GM12878 (cell line): ENCODE measurements around the gene SH2D7. TPM values are rescaled to one million over a fixed set of nuclear protein-coding genes. Genes with fewer than 3 reads are reported as not detected.

Experiments used
- ATAC-seq: fragments of 200-7000 bp; cut with Tn5 transposase; 3 replicates; pipeline ENCODE4 v1.9.1; 2020; ENCODE audit warnings: mild to moderate bottlenecking, moderate library complexity
- BruUV-seq: library from RNA; stranded (reverse); fragments of 400-500 nt; replicated peaks from 2 replicates; lab custom pipeline; 2021; lab: Mats Ljungman, UMichigan
- CTCF ChIA-PET: fragments of 300-600 bp; sonication (Branson Sonifier 250); formaldehyde crosslinking; extraction: SDS; loops from one replicate; lab custom pipeline; 2021; ENCODE audit warnings: inconsistent platforms; lab: Yijun Ruan, JAX
- POLR2A ChIA-PET: fragments of 350-600 bp; formaldehyde crosslinking; extraction: SDS; loops from one replicate; lab custom pipeline; 2021; ENCODE audit warnings: inconsistent platforms; lab: Charles Lee
- RAD21 ChIA-PET: fragments of 300-600 bp; sonication (Branson Sonifier 250); formaldehyde crosslinking; loops from one replicate; lab custom pipeline; 2023; ENCODE audit warnings: antibody characterized with exemption; ENCODE audit not compliant: unreplicated experiment; lab: Charles Lee
- SMC1A ChIA-PET: fragments of 300-600 bp; sonication (Branson Sonifier 250); formaldehyde crosslinking; loops from one replicate; lab custom pipeline; 2023; ENCODE audit not compliant: unreplicated experiment, uncharacterized antibody; lab: Charles Lee
- DNase-seq: peaks from one replicate; pipeline ENCODE4 v3.0.0-alpha.2; 2011; ENCODE audit warnings: low read depth, low spot score
- FAIRE-seq: peaks from 3 replicates; lab custom pipeline; 2011; peaks lifted over from hg19 to GRCh38; lab: Jason Lieb, UNC
- H2AFZ ChIP-seq: 2 replicates; pipeline ENCODE4 v1.6.0; 2011; ENCODE audit warnings: low read depth, low read length, control low read depth; ENCODE audit not compliant: control insufficient read depth
- H3K27ac ChIP-seq: 2 replicates; pipeline ENCODE4 v1.5.1; 2011; ENCODE audit warnings: control low read depth; ENCODE audit not compliant: control insufficient read depth, insufficient read depth
- H3K27me3 ChIP-seq, 2 experiments: replicated peaks in 1 of 2; 2 replicates each; pipeline versions ENCODE4 v1.6.0 to v1.6.1; 2011; ENCODE audit warnings: low read length in 1 of 2; ENCODE audit not compliant: control insufficient read depth in 2 of 2, insufficient read depth in 2 of 2
- H3K36me3 ChIP-seq, 2 experiments: 2 replicates each; pipeline ENCODE4 v1.5.1; 2011; ENCODE audit warnings: low read length in 1 of 2; ENCODE audit not compliant: control insufficient read depth in 2 of 2, insufficient read depth in 2 of 2
- H3K4me1 ChIP-seq: 2 replicates; pipeline ENCODE4 v1.6.1; 2011; ENCODE audit warnings: mild to moderate bottlenecking, low read length, moderate library complexity, mixed read lengths; ENCODE audit not compliant: control insufficient read depth, insufficient read depth
- H3K4me2 ChIP-seq: 2 replicates; pipeline ENCODE4 v1.6.0; 2011; ENCODE audit warnings: control low read depth; ENCODE audit not compliant: control insufficient read depth, insufficient read depth
- H3K4me3 ChIP-seq: fragments of 200-600 bp; sonication (generic); 2 replicates; pipeline ENCODE4 v1.5.1; 2016
- H3K79me2 ChIP-seq: 2 replicates; pipeline ENCODE4 v1.6.0; 2011; ENCODE audit warnings: low read length; ENCODE audit not compliant: control insufficient read depth, insufficient read depth
- H3K9ac ChIP-seq: 2 replicates; pipeline ENCODE4 v1.8.0; 2011; ENCODE audit warnings: low read length, control low read depth, mixed read lengths; ENCODE audit not compliant: control insufficient read depth, insufficient read depth
- H3K9me3 ChIP-seq: replicated peaks from 3 replicates; pipeline ENCODE4 v1.5.1; 2011; ENCODE audit warnings: mild to moderate bottlenecking, low read length; ENCODE audit not compliant: control insufficient read depth, insufficient read depth
- H4K20me1 ChIP-seq: 2 replicates; pipeline ENCODE4 v1.6.0; 2011; ENCODE audit not compliant: control insufficient read depth, insufficient read depth
- CREM ChIP-seq: IDR thresholded peaks from 2 replicates; pipeline ENCODE4 v1.6.1; 2014; ENCODE audit warnings: antibody characterized with exemption, low read depth
- MTA3 ChIP-seq: IDR thresholded peaks from 2 replicates; pipeline ENCODE4 v1.6.1; 2012; ENCODE audit warnings: low read length, inconsistent platforms, borderline replicate concordance
- PKNOX1 ChIP-seq: fragments of 450-650 bp; IDR thresholded peaks from 2 replicates; pipeline ENCODE4 v1.6.1; 2016; ENCODE audit warnings: mild to moderate bottlenecking
- RELA ChIP-seq: fragments of 450-650 bp; IDR thresholded peaks from 2 replicates; pipeline ENCODE4 v1.8.0; 2014; ENCODE audit warnings: borderline replicate concordance; ENCODE audit not compliant: partially characterized antibody
- TCF3 ChIP-seq: IDR thresholded peaks from 2 replicates; pipeline ENCODE4 v1.6.1; 2012; ENCODE audit warnings: low read depth, mild to moderate bottlenecking, low read length, borderline replicate concordance; ENCODE audit not compliant: insufficient read depth
- WGBS: methylation state at CpG from one replicate; pipeline ENCODE4 v1.1.6; 2016; ENCODE audit warnings: low lambda C conversion rate; ENCODE audit not compliant: insufficient replicate concordance, insufficient coverage; ENCODE audit errors: missing lambda C conversion rate; 5-methylcytosine and 5-hydroxymethylcytosine counted together
- in situ Hi-C: fragments of 300-500 bp; cut with MboI; formaldehyde crosslinking; loops from 9 replicates; pipeline ENCODE4 v1.14.3; 2018; ENCODE audit warnings: mixed read lengths
- intact Hi-C: fragments of 100-400 bp; cut with micrococcal nuclease; formaldehyde crosslinking; loops from one replicate; pipeline ENCODE4 v1.14.2; 2022; ENCODE audit not compliant: unreplicated experiment
- polyA plus RNA-seq, 11 experiments: library from polyadenylated mRNA; depleted of rRNA in 4 of 11; unstranded in 6 of 11; stranded (reverse) in 5 of 11; fragments of >200 nt; fragmentation: Nextera tagmentation in 4 of 11; fragmentation: Illumina TruSeq in 1 of 11; extraction: Ambion mirVana in 4 of 11; extraction: Trizol in 1 of 11; gene quantifications; 1 replicate in 1 of 11; 2 replicates in 10 of 11; pipeline versions ENCODE4 v1.2.1 to v1.2.3, GENCODE V29; 2011 to 2016; ENCODE audit warnings: inconsistent platforms in 2 of 11, missing spikeins in 2 of 11, low read depth in 1 of 11
- total RNA-seq, 4 experiments: library from RNA; depleted of rRNA in 3 of 4; stranded (reverse); fragments of >200 nt in 3 of 4; fragmentation: Illumina TruSeq in 1 of 4; extraction: Trizol in 1 of 4; gene quantifications; 2 replicates each; pipeline versions ENCODE4 v1.2.1 to v1.2.3, GENCODE V29; 2013 to 2021
- TF ChIP-seq, protein P1 (sequence below): IDR thresholded peaks from 2 replicates; pipeline ENCODE4 v1.6.1; 2012; ENCODE audit warnings: mild to moderate bottlenecking, low read depth, low read length
- TF ChIP-seq, protein P2 (sequence below): fragments of 450-650 bp; IDR thresholded peaks from 2 replicates; pipeline ENCODE4 v1.6.1; 2017; ENCODE audit warnings: borderline replicate concordance

The SH2D7 gene
- total and polyA plus RNA-seq, 10 of the 15 experiments (the other 5 are each of a cell fraction or from before 2014, with no cell fraction given) = 0.04 to 0.06 TPM; not detected in 8

GRCh38 chr15:78051596-78051995, 40.8 kb upstream of the SH2D7 start:
- no TSS peak for BruUV-seq
- no peaks in the 10 kb centered on the region for H3K27me3 ChIP-seq
- 63% methylated on average over 3 of the region's 3 CpGs for WGBS
- TF ChIP-seq RELA (no peak), MTA3 (no peak), TCF3 (no peak), CREM (no peak), PKNOX1 (no peak)
- TF ChIP-seq, protein P1, sequence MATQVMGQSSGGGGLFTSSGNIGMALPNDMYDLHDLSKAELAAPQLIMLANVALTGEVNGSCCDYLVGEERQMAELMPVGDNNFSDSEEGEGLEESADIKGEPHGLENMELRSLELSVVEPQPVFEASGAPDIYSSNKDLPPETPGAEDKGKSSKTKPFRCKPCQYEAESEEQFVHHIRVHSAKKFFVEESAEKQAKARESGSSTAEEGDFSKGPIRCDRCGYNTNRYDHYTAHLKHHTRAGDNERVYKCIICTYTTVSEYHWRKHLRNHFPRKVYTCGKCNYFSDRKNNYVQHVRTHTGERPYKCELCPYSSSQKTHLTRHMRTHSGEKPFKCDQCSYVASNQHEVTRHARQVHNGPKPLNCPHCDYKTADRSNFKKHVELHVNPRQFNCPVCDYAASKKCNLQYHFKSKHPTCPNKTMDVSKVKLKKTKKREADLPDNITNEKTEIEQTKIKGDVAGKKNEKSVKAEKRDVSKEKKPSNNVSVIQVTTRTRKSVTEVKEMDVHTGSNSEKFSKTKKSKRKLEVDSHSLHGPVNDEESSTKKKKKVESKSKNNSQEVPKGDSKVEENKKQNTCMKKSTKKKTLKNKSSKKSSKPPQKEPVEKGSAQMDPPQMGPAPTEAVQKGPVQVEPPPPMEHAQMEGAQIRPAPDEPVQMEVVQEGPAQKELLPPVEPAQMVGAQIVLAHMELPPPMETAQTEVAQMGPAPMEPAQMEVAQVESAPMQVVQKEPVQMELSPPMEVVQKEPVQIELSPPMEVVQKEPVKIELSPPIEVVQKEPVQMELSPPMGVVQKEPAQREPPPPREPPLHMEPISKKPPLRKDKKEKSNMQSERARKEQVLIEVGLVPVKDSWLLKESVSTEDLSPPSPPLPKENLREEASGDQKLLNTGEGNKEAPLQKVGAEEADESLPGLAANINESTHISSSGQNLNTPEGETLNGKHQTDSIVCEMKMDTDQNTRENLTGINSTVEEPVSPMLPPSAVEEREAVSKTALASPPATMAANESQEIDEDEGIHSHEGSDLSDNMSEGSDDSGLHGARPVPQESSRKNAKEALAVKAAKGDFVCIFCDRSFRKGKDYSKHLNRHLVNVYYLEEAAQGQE = no peak
- TF ChIP-seq, protein P2, sequence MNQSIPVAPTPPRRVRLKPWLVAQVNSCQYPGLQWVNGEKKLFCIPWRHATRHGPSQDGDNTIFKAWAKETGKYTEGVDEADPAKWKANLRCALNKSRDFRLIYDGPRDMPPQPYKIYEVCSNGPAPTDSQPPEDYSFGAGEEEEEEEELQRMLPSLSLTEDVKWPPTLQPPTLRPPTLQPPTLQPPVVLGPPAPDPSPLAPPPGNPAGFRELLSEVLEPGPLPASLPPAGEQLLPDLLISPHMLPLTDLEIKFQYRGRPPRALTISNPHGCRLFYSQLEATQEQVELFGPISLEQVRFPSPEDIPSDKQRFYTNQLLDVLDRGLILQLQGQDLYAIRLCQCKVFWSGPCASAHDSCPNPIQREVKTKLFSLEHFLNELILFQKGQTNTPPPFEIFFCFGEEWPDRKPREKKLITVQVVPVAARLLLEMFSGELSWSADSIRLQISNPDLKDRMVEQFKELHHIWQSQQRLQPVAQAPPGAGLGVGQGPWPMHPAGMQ = no peak
- TF ChIP-seq, all 136 proteins: peak for 0
- Histone ChIP-seq H3K36me3 (peaks cover 5 to 14% of the 10 kb centered on the region in 2 experiments), H3K4me2 (peak overlapping the region; percentile 60; the same call in 1 of the 2 replicates), H3K27ac (peak overlapping the region; percentile 66), H3K4me3 (no peak overlapping the region), H2AFZ (no peak overlapping the region), H3K9ac (no peak overlapping the region), H3K79me2 (peaks cover 36% of the 10 kb centered on the region), H4K20me1 (no peaks in the 10 kb centered on the region), H3K4me1 (peaks cover 81% of the 10 kb centered on the region), H3K9me3 (no peaks in the 10 kb centered on the region)
- POLR2A ChIA-PET = interaction anchor here (0.5 to 6.0 kb wide), 7 partner anchors 9 to 196 kb away, joined by 3 to 79 read pairs (median 4); no protein-coding TSS in a partner anchor
- DNase-seq (no peak), FAIRE-seq (no peak), ATAC-seq (no peak)
- in situ Hi-C loops = no loop called here
- intact Hi-C loops = loop anchor here (2.0 kb wide), 1 partner anchor 15 kb away; no protein-coding TSS in a partner anchor
- RAD21 ChIA-PET = interaction anchor here (1.2 to 9.0 kb wide), 7 partner anchors 10 to 86 kb away, joined by 3 to 170 read pairs (median 18); no protein-coding TSS in a partner anchor
- CTCF ChIA-PET = interaction anchor here (1.3 to 9.1 kb wide), 8 partner anchors 9 to 85 kb away, joined by 3 to 158 read pairs (median 22); partner anchors contain the start of gene TBC1D2B
- SMC1A ChIA-PET = interaction anchor here (1.2 to 14.4 kb wide), 8 partner anchors 8 to 52 kb away, joined by 4 to 305 read pairs (median 11); no protein-coding TSS in a partner anchor
